Measurements from ENCODE around the gene EIPR1. TPM values are rescaled to one million over a fixed set of nuclear protein-coding genes. Genes with fewer than 3 reads are reported as not detected.

EIPR1 gene
- polyA plus RNA-seq, 2 of the 4 experiments (the other 2 are of a cell fraction), result 55.0 to 65.0 TPM

GRCh38 chr2:3349211-3349693, 28.4 kb downstream of the EIPR1 start:
- Histone ChIP-seq H3K4me1 (no peaks in the 10 kb centered on the region), H3K9me3 (no peaks in the 10 kb centered on the region; the same call in 2 of the 3 replicates), H3K4me2 (no peak overlapping the region), H3K4me3 (no peak overlapping the region), H3K27ac (no peak overlapping the region)
- ChIA-PET POLR2A (no interaction called here), CTCF (no interaction called here)
- DNase-seq (ENCODE audit: low read depth in 1 of 2, low spot score in 1 of 2) (no peak), ATAC-seq (peak; percentile 34; a peak in 3 of 6 replicates), FAIRE-seq (no peak)
- TF ChIP-seq ZNF302 (CRISPR knock-in tag; IDR thresholded peaks at IDR 0.05) (no peak), POLR2A (IDR thresholded peaks at IDR 0.05; ENCODE audit: low read length) (no peak), FOSB (CRISPR knock-in tag; IDR thresholded peaks at IDR 0.05) (no peak), CBX2 (IDR thresholded peaks at IDR 0.05; ENCODE audit: borderline replicate concordance, low read depth) (no peak), REST (IDR thresholded peaks at IDR 0.05) (no peak), CEBPB (IDR thresholded peaks at IDR 0.05) (no peak), EHF (CRISPR knock-in tag; IDR thresholded peaks at IDR 0.05) (no peak)
- WGBS (ENCODE audit: missing lambda C conversion rate), result 89% methylated on average over 13 of the region's 13 CpGs

- ChIA-PET CTCF (no interaction called here), POLR2A (no interaction called here)
- H3K4me1 ChIP-seq, result no peaks in the 10 kb centered on the region
- H3K4me3 ChIP-seq, result no peak overlapping the region
- WGBS (ENCODE audit: missing lambda C conversion rate), result 95% methylated on average over 12 of the region's 12 CpGs
- DNase-seq (ENCODE audit: low read depth in 1 of 2, low spot score in 1 of 2) (no peak), ATAC-seq (peak in 1 of 2 experiments; percentile 24; a peak in 3 of 6 replicates), FAIRE-seq (no peak)
- H3K9me3 ChIP-seq, result no peaks in the 10 kb centered on the region; the same call in 2 of the 3 replicates
- TF ChIP-seq CBX2 (IDR thresholded peaks at IDR 0.05; ENCODE audit: borderline replicate concordance, low read depth), result no peak
- TF ChIP-seq NR3C1 (IDR thresholded peaks at IDR 0.05), result no peak
- no peak for TF ChIP-seq USF2 (IDR thresholded peaks at IDR 0.05)
- TF ChIP-seq HOXB13 (CRISPR knock-in tag; IDR thresholded peaks at IDR 0.05; ENCODE audit: low read depth), result no peak
- no peak for TF ChIP-seq BCL3 (IDR thresholded peaks at IDR 0.05)
- no peak for TF ChIP-seq MAX (IDR thresholded peaks at IDR 0.05)
- TF ChIP-seq RAD21 (conservative IDR thresholded peaks at IDR 0.05 in 1 of 2, IDR thresholded peaks at IDR 0.05 in 1 of 2), result no peak
- no peak for TF ChIP-seq SREBF2 (IDR thresholded peaks at IDR 0.05)
- no peak for TF ChIP-seq FOXS1 (CRISPR knock-in tag; IDR thresholded peaks at IDR 0.05)
- no peak for TF ChIP-seq RCOR1 (IDR thresholded peaks at IDR 0.05; ENCODE audit: low read depth, low read length)
- TF ChIP-seq ZSCAN20 (CRISPR knock-in tag; IDR thresholded peaks at IDR 0.05), result no peak
- TF ChIP-seq EHF (CRISPR knock-in tag; IDR thresholded peaks at IDR 0.05), result no peak
- TF ChIP-seq REST (IDR thresholded peaks at IDR 0.05), result no peak
- TF ChIP-seq ELK1 (IDR thresholded peaks at IDR 0.05; ENCODE audit: low read depth, low read length), result no peak
- TF ChIP-seq POLR2AphosphoS2 (conservative IDR thresholded peaks at IDR 0.05; ENCODE audit: low read length), result no peak
- TF ChIP-seq TP53 (CRISPR knock-in tag; IDR thresholded peaks at IDR 0.05), result no peak
- no peak for TF ChIP-seq CEBPB (IDR thresholded peaks at IDR 0.05)
- TF ChIP-seq POLR2A (IDR thresholded peaks at IDR 0.05; ENCODE audit: low read length), result no peak
- TF ChIP-seq JUNB (IDR thresholded peaks at IDR 0.05), result no peak
- TF ChIP-seq HMGXB4 (CRISPR knock-in tag; IDR thresholded peaks at IDR 0.05; ENCODE audit: borderline replicate concordance), result no peak
- H3K4me2 ChIP-seq, result no peak overlapping the region
- no peak overlapping the region for H3K27ac ChIP-seq
Measured at GRCh38 chr2:3348767-3349166, 28.9 kb downstream of the EIPR1 start.
